ENCODE data around the gene AFF1.
"Not testable (repeated sequence)": the region's sequence is repeated elsewhere in the genome, so short reads cannot be mapped to it uniquely, and the experiment has no call there.

The AFF1 gene

DNA sequence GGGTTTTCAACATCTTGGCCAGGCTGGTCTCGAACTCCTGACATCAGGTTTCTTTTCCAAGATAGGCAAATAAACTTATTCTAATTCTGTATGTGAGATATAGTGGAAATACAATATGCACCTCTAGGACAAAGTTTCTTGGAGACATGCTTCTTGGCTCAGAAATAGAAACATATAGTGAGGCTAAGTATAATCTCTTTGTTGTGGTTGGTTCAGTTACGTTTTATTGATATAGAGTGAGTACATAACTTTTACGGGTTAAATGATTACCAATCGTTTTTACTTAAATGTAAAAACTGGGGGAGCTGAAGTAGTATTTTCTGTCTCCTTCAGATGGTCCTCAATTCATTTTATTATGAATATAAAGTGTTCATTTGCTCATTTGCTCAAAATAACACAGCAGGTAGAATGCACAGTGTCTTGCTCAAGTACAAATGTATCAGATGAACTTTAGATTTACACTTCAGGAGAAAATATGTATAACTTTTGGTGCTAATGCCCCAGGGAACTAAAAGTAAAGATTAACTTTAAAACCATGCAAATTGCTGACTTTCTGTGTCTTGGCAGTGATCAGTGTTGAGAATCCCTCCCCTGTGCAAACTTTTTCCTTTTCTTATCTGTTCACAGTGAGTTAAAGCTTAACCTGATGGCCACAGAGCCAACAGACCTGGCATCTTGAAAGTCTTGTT lies 77.6 kb downstream of the AFF1 start:
- no peak for DNase-seq

DNA sequence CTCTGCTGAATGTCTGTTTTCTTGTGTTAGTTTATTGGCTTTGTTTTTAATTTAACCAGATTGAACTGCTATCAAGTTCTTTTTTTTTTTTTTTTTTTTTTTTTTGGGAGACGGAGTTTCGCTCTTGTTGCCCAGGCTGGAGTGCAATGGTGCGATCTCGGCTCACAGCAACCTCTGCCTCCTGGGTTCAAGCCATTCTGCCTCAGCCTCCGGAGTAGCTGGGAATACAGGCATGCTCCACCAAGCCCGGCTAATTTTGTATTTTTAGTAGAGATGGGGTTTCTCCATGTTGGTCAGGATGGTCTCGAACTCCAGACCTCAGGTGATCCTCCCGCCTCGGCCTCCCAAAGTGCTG lies 78.1 kb downstream of the AFF1 start:
- not testable (repeated sequence) for DNase-seq

DNA sequence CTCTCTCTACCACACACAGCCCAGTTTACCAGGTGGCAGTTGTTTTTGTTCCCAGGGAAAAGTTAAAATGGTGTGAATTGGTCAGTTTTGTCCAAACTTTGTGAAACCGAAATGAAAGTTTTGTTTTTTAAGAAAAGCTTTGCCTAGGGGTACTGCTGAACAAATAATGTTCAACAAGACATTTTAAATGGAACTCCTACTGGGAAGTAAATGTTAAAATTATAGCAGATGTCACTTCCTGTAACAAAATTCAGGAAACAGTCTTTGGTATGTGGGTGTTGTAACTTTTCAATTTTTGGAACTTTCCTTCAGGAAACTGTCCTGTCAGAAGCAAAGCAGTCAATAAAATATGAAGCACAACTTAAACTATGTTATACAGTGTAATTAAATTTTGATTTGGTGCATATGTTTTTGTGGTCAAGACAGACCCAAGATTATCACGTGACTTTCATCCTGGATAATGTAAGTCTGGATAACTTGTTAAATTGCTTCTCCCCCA lies 79.5 kb downstream of the AFF1 start:
- DNase-seq = no peak

DNA sequence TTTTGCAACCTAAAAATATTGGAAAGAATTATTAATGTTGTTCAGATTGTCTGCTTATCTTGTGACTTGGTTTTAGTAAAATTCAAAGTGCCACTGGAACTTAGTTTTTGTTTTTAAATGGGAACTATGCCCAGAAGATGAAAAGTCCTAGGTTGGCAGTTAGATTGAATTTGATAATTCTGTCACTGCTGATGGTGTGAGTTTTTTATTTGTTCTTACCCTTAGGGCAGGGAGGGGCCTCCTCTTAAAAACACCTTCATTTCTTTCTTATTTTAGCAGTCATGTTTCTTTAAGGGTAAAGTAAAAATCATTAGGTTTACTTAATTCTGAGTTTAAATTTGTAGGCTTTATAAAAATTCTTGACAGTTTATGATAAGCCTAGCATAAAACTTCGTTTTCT lies 80.6 kb downstream of the AFF1 start:
- DNase-seq = no peak

DNA sequence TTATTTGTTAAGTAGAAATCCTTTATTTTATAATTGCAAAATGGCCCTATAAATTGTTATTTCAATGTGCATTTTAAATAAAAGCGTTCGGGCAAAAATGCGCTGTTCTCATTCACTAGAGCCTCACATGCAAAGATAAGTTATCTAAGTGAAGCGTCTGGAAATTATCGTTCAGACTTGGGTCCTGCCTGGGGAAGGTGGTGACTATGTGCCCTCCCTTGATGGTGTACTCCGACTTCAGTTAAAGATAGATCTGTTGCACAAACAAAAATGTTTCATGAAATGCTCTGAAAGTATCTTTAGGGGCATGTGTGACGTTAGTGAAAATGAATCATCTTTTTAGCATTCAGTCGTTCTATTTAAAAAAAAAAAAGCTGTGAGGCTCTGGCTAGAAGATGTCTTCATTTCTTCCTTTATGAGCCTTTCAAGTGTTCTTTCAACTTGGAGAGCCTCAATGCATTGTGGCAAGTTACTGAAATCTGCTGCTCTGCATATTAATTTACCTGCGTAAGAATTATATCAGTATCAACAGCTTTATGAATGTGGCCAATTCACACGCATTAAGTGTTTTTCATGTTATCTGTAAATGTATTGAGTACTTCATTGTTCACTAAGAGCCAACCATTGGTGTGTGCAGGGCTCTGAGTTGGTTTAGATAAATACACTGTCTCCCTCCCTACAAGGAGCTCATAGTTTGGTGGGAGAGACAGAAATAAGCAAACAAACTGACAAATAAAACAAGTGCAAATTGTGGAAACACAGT lies 83.0 kb downstream of the AFF1 start:
- no peak for DNase-seq

DNA sequence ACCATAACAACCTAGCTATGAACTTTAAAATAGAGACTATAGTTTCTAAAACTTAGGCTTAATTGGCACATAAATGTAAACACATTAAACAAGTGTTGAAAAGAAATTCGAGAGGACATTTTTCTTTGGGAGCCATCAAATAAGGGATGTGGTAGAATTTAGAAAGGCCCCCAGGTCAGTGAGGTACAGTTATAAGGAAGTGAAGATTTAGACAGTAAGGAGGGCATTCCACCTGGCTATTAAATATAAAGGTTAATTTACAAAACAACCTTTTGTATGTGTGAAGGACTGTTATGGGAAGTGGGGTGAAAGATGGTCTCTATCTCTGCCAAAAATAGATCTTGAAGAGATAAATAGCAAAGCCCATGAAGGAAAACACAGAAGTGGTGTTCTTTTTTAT lies 83.9 kb downstream of the AFF1 start:
- DNase-seq = no peak

DNA sequence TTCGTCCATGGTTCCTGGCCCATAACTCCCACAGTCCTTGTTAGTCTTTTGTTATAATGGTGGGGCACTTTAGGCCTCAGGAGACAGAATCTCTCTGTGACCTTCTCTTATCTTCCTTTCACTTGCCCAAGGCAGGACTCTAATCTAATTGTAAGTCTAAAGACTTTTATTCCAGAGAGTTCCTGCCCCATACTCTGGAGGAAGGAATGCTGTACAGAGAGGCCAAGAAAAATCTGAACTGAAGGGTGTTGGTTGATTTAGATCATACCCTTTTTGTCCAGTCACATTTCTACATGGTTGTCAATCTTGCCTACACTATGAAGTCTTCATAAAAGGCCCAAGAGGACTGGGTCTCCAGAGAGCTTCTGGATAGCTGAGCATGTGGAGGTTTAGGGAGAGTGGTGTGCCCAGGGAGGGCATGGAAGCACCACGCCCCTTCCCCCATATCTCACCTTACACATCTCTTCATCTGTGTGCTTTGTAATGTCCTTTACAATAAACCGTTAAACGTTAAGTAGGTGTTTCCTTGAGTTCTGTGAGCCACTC lies 84.5 kb downstream of the AFF1 start:
- DNase-seq = no peak

DNA sequence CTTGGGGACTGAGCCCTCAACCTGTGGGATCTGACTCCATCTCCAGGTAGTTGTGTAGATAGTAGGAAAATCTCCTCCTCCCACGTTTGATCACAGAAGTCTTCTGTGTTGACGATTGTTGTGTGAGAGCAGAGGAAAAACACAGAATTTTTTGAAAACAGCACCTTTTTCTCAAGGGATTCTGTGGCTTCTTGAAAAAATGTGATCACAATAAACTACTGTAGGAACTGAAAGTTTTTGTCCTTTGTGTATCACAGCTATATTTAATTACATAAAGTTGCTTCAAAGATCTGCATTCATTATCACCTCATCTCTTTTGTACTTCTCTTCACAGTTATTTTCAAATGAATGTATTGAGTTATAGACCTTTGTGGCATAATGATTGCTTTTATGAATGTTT lies 85.1 kb downstream of the AFF1 start:
- DNase-seq = no peak

DNA sequence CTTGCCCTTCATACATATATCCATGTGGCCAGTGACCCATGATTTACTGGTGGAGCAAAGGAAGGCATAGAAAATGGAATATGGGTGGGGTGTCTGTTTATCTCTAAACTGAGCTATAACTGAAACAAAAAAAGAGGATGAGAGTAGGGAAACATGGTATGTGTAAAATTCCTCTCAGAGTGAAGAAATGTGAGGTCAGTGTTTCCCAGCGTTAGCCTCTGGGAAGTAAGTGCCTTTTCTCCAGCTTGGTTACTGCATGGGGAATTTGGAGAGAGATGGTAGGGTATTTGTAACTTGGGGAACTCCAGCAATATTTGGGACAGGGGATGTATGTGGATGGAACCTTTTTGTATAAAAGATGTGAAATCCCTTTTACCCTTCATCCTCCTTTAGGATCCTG lies 89.4 kb downstream of the AFF1 start:
- DNase-seq = no peak

DNA sequence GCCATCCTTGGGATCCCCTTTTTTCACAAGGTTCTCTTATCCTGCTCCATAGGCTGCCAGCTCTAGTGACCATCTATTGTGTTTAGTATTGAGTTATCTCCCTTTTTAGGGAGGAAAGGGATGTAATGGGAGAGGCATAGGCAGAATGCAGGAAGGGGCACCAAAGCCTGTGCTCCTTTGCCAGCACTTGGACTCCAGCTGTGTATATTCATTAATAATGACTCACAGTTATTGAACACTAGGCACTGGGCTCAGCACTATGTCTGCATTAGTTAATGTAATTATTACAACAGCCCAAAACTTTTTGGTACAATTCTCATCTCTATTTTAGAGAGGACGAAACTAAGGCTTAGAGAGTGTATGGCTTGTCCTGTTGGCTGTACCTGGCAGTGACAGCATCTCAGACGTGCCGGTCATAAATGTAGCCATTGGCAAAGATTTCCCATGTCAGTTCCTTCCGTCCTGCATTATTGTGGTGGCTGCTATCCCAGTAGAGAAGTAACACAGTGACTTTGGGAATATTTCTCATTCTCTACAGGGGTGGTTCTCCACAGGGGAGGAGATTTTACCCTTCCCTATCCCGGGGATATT lies 90.3 kb downstream of the AFF1 start:
- DNase-seq = no peak

DNA sequence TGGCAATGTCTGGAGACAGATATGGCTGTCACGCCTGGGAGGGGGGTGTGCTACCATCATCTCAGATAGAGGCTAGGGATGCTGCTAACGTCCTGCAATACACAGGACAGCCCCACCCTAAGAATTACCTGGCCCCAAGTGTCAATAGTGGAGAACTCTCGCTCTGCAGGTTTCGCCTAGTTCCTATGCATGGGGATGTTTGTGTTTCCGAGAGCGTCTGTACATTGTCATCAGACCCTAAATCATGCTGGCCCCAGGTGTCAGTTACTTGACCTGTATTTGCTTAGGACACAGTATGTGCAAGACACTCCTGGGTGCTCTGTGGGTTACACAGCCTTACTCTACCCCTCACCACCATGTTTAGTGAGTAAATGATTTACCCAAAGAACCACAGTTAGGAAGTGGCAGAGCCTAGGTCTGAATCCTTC lies 90.8 kb downstream of the AFF1 start:
- DNase-seq = no peak

DNA sequence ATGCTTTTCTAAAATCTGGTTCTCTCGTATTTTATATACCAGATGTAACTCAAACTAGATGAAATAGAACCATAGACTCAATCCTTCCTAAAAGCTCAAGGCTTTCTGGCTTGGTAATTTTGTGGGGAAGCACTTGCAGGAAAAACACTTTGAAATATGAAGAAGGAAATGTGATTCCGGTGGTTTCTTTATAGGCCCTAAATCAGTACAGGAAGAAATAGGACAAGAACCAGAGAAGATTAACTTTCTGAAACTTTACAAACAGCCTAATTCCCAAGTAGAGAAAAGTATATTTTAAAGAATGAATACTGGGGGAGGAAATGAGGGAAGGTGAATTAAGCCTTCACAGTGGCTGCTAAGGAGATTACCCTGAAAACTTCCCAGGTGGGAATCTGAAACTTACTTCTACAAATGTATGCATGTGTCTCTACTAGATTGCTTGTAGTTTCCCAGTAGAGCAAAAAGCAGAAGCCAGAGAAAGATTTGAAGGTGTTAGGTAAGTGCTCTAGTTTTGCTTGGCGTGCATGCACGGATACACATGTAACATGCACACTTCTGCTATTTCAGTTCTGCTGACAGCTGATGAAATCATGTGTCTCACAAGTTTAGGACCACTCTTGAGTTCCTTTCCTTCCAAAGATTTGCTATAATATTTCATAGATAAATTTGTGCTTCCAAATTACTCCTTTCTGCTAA lies 92.1 kb downstream of the AFF1 start:
- no peak for DNase-seq

DNA sequence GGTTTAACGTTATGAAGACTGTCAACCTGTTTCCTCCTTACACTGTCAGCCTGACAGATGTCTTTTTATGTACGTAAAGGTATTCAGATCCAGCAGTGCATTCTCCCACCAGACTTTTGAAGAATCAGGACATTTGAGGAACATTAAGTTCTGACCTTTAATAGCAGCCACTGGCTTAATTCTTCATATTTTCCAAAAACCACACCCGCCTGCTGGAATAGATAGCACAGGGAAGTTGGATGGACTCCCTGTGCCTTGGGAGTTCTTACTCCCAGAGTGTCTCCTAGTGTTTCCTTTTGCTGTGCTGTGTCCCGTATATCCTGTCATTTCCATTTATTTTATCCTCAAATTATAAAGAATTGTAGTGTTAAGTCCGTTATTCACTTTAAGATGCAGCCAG lies 94.5 kb downstream of the AFF1 start:
- DNase-seq = no peak

DNA sequence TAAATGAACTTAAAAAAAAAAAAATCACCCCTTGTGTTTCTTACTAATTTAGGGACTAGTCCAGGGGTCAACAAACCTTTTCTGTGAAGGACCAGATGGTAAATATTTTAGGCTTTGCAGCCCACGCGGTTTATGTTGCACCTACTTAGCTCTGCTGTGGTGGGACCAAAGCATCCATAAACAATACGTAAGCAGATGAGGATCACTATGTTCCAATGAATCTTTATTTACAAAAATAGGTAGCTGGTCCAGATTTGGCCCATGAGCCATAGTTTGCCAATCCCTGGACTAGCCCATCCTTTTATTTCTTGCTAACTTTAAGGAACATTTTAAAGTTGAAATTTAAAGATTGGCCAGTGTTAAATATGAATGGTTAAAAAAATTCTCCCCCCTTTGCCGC lies 95.3 kb downstream of the AFF1 start:
- DNase-seq = no peak

DNA sequence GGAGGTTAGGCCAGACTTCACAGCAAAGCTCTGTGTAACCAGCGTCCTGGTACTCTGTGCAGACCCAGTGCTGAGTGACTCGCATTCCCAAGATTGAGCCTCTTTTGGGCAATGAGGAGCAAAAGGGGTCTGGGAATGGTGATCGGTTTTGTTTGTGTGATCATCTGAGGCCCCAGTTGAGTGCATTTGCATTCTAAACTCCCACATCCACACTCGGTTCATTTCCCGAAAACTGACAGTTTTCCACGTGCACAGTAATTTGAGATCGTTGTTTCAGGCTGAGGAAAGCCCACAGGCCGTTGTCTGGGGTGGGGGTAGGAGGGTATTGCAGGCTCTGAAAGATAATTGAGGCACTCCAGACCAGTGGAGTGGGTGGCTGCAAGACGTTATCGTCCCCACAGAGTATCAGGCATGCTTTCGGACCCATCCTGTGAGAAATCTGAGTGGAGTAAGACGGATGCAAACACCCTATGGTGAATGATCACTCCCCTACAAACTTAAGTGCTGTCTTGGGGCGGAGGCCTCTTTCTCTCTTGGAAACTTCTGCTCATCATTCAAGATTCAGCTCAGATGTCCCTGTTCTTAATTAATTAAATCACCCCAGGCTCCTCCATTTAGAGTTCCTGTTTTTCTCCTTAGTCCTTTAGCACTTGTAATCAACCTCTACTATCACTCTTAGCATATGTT lies 96.1 kb downstream of the AFF1 start:
- no peak for DNase-seq

DNA sequence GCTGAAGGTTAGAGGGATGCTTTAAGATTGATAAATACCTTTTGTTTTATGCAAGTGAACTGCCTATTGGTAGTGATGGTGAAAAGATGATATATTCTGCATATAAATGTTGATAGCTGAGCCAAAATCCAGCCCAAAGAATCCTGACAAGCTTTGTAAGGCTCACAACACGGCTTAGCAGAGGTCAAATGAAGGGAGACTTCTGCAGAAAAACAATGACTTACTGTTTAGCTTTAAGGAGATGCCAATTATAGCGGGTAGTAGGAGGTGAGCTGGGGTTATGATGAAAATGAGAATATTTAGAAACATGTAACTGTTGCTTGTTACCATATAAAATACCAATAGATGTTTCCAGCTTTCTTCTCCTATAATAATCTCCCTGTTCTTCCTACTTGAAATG lies 97.1 kb downstream of the AFF1 start:
- no peak for DNase-seq

DNA sequence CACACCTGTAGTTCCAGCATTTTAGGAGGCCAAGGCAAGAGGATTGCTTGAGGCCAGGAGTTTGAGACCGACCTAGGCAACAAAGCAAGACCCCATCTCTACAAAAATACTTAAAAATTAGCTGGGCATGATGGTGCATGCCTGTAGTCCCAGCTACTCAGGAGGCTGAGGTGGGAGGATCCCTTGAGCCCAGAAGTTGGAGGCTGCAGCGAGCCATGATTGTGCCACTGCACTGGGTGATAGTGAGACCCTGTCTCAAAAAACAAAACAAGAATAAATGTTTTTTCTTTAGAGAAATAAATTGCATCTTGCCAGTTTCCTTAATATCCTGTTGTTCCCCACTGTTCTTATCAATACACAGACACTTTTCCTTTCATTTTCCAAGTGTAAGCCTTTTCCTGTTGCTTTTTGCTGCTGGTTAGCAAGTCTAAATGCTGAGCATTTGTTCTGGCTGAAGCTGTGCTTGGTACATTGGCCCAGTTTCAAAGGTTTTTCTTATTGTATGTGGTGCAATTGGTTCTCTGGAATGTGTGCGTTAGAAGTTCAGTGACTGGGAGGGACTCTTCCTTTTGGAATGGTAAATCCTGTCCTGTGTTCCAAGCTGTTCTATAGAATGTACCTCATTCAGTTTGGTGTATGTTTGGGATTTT lies 98.2 kb downstream of the AFF1 start:
- no peak for DNase-seq

DNA sequence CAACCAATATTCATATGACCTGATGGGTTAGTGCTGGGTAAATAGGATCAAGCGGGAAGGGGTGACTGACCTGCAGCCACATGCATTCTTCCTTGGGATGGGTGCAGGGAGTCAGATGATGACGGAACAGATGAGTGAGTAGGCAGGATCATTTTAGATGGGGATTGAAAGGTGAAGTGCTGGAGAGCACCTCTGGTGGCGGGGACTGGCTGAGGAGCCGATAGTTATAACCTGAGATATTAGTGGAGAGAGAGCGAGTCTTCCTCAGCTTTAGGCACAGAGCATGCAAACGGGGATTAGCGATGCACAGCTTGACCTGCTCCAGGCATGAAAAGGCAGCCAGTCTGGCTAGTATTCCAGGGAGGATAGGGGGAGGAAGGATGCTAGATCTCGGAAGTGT lies 99.1 kb downstream of the AFF1 start:
- DNase-seq = no peak

DNA sequence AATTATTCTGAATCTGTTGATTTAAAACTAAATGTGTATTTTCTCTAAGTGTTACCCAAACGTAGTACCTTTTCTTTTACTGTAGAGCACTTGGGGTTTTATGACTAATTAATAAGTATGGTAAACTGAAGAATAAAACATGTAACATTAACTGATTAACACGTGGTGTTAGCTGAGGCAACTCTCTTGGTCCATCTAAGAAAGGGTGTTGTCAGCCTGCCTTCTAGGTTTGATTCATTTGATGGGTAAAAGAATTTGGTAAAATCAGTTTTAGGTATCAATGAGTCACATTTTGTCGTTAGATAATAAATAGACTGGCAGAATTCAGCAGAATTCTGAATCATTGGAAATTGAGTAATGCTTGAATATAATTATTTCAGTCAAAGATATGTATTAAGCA lies 99.7 kb downstream of the AFF1 start:
- peak; percentile 14 for DNase-seq

DNA sequence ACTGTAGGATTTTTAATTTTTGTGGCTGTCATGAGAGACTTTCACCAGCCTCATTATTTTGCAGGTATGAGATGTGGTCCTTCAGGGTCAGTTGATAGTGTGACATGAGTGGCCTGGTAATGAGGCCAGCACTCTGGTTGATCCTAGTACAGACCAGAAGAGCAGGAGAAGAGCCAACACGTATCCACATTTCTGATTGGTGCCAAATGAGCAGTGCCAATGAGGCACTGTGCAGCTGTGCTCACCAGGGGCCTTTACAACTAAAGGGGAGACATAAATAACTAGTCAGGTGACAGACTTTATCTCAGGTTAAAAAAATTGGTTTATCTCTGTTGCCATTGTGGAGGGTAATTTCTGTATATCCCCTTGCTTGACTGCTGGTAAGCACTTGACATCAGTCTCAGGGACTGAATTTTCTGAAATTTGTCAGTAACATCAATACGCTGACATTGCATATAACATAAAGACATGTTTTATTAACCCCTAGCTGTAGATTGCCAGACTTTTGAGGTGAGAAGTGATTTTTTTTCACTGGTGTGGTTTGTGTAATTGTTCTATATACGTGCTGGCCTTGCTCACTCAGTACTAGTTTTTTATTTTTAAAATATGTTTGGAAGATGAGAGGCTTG lies 101.2 kb downstream of the AFF1 start:
- no peak for DNase-seq

DNA sequence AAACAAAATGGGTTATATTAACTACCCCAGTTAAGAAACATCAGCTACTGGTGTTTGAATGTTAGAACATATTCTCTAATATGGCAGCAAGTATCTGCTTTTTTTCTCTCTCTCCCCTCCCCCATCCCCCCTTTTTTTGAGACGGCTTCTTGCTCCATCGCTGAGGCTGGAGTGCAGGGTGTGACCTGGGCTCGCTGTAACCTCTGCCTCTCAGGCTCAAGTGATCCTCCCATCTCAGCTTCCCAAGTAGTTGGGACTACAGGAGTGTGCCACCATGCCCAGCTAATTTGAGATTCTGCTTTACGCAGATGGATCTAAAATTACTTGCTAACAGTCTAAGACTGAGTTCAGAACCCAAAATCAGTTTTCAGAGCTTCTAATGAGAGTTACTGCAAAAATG lies 101.9 kb downstream of the AFF1 start:
- DNase-seq = no peak

DNA sequence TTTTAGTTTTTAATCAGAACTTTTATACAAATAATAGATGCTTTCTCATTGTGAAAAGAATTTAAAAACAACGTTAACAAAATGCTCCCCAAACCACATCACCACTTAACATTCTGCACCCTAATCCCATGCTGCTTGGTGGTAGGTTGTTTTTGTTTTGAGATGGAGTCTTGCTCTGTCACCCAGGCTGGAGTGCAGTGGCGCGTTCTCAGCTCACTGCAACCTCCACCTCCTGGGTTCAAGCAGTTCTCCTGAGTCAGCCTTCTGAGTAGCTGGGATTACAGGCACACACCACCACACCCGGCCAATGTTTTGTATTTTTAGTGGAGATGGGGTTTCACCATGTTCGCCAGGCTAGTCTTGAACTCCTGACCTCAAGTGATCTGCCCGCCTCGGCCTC lies 102.4 kb downstream of the AFF1 start:
- not testable (repeated sequence) for DNase-seq
